Measurements from ENCODE around the gene ZKSCAN1.

DNA sequence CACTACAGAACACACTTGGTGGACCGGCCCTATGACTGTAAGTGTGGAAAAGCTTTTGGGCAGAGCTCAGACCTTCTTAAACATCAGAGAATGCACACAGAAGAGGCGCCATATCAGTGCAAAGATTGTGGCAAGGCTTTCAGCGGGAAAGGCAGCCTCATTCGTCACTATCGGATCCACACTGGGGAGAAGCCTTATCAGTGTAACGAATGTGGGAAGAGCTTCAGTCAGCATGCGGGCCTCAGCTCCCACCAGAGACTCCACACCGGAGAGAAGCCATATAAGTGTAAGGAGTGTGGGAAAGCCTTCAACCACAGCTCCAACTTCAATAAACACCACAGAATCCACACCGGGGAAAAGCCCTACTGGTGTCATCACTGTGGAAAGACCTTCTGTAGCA, 48.8 kb downstream of the ZKSCAN1 start:
- no peak for TF ChIP-seq POLR2A (IDR thresholded peaks at IDR 0.05)
- TF ChIP-seq, protein P1, sequence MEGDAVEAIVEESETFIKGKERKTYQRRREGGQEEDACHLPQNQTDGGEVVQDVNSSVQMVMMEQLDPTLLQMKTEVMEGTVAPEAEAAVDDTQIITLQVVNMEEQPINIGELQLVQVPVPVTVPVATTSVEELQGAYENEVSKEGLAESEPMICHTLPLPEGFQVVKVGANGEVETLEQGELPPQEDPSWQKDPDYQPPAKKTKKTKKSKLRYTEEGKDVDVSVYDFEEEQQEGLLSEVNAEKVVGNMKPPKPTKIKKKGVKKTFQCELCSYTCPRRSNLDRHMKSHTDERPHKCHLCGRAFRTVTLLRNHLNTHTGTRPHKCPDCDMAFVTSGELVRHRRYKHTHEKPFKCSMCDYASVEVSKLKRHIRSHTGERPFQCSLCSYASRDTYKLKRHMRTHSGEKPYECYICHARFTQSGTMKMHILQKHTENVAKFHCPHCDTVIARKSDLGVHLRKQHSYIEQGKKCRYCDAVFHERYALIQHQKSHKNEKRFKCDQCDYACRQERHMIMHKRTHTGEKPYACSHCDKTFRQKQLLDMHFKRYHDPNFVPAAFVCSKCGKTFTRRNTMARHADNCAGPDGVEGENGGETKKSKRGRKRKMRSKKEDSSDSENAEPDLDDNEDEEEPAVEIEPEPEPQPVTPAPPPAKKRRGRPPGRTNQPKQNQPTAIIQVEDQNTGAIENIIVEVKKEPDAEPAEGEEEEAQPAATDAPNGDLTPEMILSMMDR (IDR thresholded peaks at IDR 0.05): no peak
